ENCODE results near the gene GALNT14. TPM values are rescaled to one million over a fixed set of nuclear protein-coding genes. Genes with fewer than 3 reads are reported as not detected.

GALNT14 gene
- total RNA-seq, 1 experiment from 2014 or later: 2.7 TPM

DNA sequence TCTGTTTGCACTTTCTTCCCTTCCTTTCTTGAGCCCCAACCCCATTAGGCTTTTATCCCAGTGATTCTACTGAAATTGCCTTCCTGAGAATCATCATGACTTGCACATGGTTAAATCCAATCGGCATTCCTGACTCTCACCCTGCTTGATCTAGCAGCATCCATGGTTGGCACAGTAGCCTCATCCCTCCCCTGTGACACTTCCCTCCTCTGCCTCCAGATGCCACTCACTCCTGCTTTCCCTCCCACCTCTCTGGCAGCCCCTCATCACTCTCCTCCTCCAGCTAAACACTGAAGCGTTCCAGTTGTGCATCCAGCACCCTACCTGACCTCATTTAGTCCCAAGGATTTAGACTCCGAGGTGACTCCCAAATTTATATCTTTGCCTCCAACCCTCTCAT lies 114.7 kb downstream of the GALNT14 start:
- Histone ChIP-seq H2AFZ (ENCODE audit: low read length) (no peak overlapping the region), H2BK15ac (ENCODE audit: low read depth, low read length) (no peak overlapping the region), H3K4me1 (ENCODE audit: insufficient read depth, low read length) (peaks cover 2% of the 10 kb centered on the region; the same call in 1 of the 2 replicates), H3K27ac (ENCODE audit: insufficient read length, low read depth, low read length) (no peak overlapping the region), H3K18ac (ENCODE audit: insufficient read length, low read depth, low read length) (no peak overlapping the region), H3K23ac (ENCODE audit: insufficient read length, low read depth, low read length) (no peak overlapping the region), H4K91ac (ENCODE audit: insufficient read length, low read depth, low read length) (no peak overlapping the region), H4K5ac (ENCODE audit: insufficient read length, low read depth, low read length) (no peak overlapping the region), H3K14ac (ENCODE audit: insufficient read depth, low read length) (no peak overlapping the region), H2BK12ac (ENCODE audit: insufficient read length, low read depth, low read length) (no peak overlapping the region), H3K27me3 (ENCODE audit: insufficient read depth, low read length) (no peaks in the 10 kb centered on the region), H3K79me2 (ENCODE audit: insufficient read depth, low read length) (no peaks in the 10 kb centered on the region), H3K4me2 (ENCODE audit: insufficient read depth, insufficient read length, low read length) (no peak overlapping the region), H3K79me1 (ENCODE audit: insufficient read depth, low read depth, low read length, poor library complexity, severe bottlenecking) (no peaks in the 10 kb centered on the region), H3K4ac (ENCODE audit: low read depth, low read length) (no peak overlapping the region), H3K9me3 (ENCODE audit: control insufficient read depth, low read depth, low read length) (no peaks in the 10 kb centered on the region), H3K9ac (ENCODE audit: extremely low read depth, insufficient read length, low read length) (no peak overlapping the region), H2BK5ac (ENCODE audit: insufficient read length, low read length) (no peak overlapping the region), H4K20me1 (ENCODE audit: control insufficient read depth, insufficient read depth, insufficient read length) (no peaks in the 10 kb centered on the region), H3T11ph (ENCODE audit: low read length) (no peak overlapping the region), H2BK20ac (ENCODE audit: low read depth, low read length, poor library complexity, severe bottlenecking) (no peak overlapping the region), H3K23me2 (ENCODE audit: insufficient read length, low read depth, low read length, poor library complexity, severe bottlenecking) (no peaks in the 10 kb centered on the region), H2BK120ac (ENCODE audit: low read depth, low read length, poor library complexity, severe bottlenecking) (no peak overlapping the region), H4K8ac (replicated peaks; ENCODE audit: insufficient read length, low read depth, low read length) (no peak overlapping the region), H3K56ac (ENCODE audit: insufficient read length, low read depth, low read length) (no peak overlapping the region), H2AK5ac (ENCODE audit: insufficient read length, low read length) (no peak overlapping the region)
- no CpG with 5 or more reads among the region's 3 CpGs for WGBS (ENCODE audit: extremely low coverage, insufficient read length, low lambda C conversion rate)
- Mint-ChIP-seq H3K27ac (no peak overlapping the region), H3K36me3 (ENCODE audit: insufficient read depth in 1 of 3, low read depth in 3 of 3) (no peaks in the 10 kb centered on the region; a peak in 1 of 7 replicates), H3K4me1 (peaks cover 18 to 24% of the 10 kb centered on the region in 2 experiments), H3K9me3 (no peaks in the 10 kb centered on the region), H3K27me3 (ENCODE audit: low read depth) (no peaks in the 10 kb centered on the region; the same call in 1 of the 2 replicates), H3K4me3 (no peak overlapping the region)
- TF ChIP-seq, protein P1, sequence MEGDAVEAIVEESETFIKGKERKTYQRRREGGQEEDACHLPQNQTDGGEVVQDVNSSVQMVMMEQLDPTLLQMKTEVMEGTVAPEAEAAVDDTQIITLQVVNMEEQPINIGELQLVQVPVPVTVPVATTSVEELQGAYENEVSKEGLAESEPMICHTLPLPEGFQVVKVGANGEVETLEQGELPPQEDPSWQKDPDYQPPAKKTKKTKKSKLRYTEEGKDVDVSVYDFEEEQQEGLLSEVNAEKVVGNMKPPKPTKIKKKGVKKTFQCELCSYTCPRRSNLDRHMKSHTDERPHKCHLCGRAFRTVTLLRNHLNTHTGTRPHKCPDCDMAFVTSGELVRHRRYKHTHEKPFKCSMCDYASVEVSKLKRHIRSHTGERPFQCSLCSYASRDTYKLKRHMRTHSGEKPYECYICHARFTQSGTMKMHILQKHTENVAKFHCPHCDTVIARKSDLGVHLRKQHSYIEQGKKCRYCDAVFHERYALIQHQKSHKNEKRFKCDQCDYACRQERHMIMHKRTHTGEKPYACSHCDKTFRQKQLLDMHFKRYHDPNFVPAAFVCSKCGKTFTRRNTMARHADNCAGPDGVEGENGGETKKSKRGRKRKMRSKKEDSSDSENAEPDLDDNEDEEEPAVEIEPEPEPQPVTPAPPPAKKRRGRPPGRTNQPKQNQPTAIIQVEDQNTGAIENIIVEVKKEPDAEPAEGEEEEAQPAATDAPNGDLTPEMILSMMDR (conservative IDR thresholded peaks at IDR 0.05): no peak
- no peak for DNase-seq

Data from H9 (cell line).